ENCODE results near the gene ZNRD2. TPM values are rescaled to one million over a fixed set of nuclear protein-coding genes. Genes with fewer than 3 reads are reported as not detected.

ZNRD2 gene
- polyA plus RNA-seq, 1 donor, result 32.3 TPM

DNA sequence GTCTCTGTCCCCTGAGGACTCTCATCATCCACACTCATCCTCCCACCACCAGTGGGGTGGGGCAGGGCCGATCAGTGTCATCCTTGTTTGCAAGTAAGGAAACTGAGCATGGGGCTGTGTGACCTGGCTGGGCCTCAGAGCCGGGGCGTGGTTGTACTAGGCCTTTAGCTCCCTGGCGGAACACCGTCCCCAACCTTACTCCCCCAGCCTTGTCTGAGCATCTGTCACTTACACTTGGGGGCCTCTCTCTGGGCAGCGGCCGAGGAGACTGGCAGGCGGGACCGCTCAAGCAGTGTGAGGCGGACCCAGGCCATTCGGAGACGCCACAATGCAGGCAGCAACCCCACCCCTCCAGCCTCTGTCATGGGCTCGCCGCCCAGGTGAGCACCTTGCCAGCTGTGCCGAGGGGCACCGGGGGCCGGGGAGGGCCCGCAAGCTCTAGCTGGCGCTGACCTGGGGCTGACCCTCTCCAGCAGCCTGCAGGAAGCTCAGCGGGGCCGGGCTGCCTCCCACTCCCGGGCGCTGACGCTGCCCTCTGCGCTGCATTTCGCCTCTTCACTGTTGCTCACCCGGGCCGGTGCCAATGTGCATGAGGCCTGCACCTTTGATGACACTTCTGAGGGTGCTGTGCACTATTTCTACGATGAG, 49.1 kb downstream of the ZNRD2 start:
- H3K4me3 ChIP-seq (ENCODE audit: low read length), result no peak overlapping the region
- peaks cover 69% of the 10 kb centered on the region for H3K36me3 ChIP-seq (ENCODE audit: control insufficient read depth, insufficient read depth, low read length)
- H3K4me1 ChIP-seq (ENCODE audit: control insufficient read depth, insufficient read depth, low read length), result peaks cover 10% of the 10 kb centered on the region
- no peaks in the 10 kb centered on the region for H3K9me3 ChIP-seq (ENCODE audit: control insufficient read depth, low read depth, low read length)
- DNase-seq, result no peak
- no peak overlapping the region for H3K27ac ChIP-seq (ENCODE audit: low read length)
- WGBS (ENCODE audit: insufficient coverage, low lambda C conversion rate), result no CpG with 5 or more reads among the region's 29 CpGs
- H3K27me3 ChIP-seq (ENCODE audit: control insufficient read depth, insufficient read depth, low read length), result no peaks in the 10 kb centered on the region

DNA sequence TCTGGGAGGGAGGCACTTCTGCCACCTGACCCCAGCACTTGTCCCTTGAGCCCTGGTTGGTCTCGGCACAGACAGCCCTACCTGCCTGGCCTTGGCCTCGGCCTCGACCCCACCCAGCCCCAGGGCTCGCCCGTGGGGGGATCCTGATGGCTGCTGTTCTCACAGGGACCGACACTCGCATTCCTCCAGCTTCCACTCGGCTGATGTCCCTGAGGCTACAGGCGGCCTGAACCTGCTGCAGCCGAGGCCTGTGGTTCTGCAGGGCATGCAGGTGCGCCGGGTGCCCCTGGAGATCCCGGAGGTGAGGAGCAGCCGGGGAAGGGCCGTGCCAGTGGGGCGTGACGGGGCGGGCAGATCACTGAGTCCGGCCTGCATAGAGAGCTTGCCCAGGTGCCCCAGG, 50.4 kb downstream of the ZNRD2 start:
- H3K27me3 ChIP-seq (ENCODE audit: control insufficient read depth, insufficient read depth, low read length), result no peaks in the 10 kb centered on the region
- no peak for DNase-seq
- H3K27ac ChIP-seq (ENCODE audit: low read length), result no peak overlapping the region
- H3K36me3 ChIP-seq (ENCODE audit: control insufficient read depth, insufficient read depth, low read length), result peaks cover 82% of the 10 kb centered on the region
- no peak overlapping the region for H3K4me3 ChIP-seq (ENCODE audit: low read length)
- no CpG with 5 or more reads among the region's 19 CpGs for WGBS (ENCODE audit: insufficient coverage, low lambda C conversion rate)
- no peaks in the 10 kb centered on the region for H3K9me3 ChIP-seq (ENCODE audit: control insufficient read depth, low read depth, low read length)
- peaks cover 10% of the 10 kb centered on the region for H3K4me1 ChIP-seq (ENCODE audit: control insufficient read depth, insufficient read depth, low read length)

DNA sequence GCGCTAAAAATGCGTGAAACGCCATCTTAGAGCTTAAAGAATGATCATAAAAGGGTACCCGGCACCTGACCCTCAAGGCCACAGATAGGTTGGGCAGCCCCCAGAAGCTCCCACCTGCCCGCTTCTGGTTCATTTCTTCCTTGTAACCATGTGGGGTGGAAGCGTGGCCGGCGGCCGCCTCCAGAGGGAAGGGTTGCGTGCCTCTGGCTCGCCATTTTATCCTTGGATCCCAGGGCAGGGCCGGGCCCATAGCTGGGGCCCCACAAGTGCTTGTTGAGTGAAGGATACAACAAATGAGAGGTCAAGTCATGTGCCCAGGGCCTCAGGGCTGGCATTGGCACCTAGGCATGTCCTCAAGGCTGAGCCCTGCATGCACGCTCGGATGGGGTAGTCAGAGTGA, 51.2 kb downstream of the ZNRD2 start:
- no peaks in the 10 kb centered on the region for H3K27me3 ChIP-seq (ENCODE audit: control insufficient read depth, insufficient read depth, low read length)
- no CpG with 5 or more reads among the region's 14 CpGs for WGBS (ENCODE audit: insufficient coverage, low lambda C conversion rate)

More for the DNA sequence above, 51.2 kb downstream of the ZNRD2 start:
- H3K4me3 ChIP-seq (ENCODE audit: low read length), result no peak overlapping the region
- H3K4me1 ChIP-seq (ENCODE audit: control insufficient read depth, insufficient read depth, low read length), result peaks cover 10% of the 10 kb centered on the region
- no peaks in the 10 kb centered on the region for H3K9me3 ChIP-seq (ENCODE audit: control insufficient read depth, low read depth, low read length)
- no peak for DNase-seq
- no peak overlapping the region for H3K27ac ChIP-seq (ENCODE audit: low read length)
- peaks cover 88% of the 10 kb centered on the region for H3K36me3 ChIP-seq (ENCODE audit: control insufficient read depth, insufficient read depth, low read length)

Other genes starting within 250 kb of the ZNRD2 start
- gene DPF2, start 236.6 kb upstream of the ZNRD2 start, polyA plus RNA-seq, result 48.9 TPM
- 2.1 TPM for gene TIGD3, start 215.7 kb upstream of the ZNRD2 start, polyA plus RNA-seq
- gene SLC25A45, start 187.8 kb upstream of the ZNRD2 start, polyA plus RNA-seq, result 41.2 TPM
- gene FRMD8, start 183.8 kb upstream of the ZNRD2 start, polyA plus RNA-seq, result 23.5 TPM
- gene NEAT1, start 147.7 kb upstream of the ZNRD2 start, polyA plus RNA-seq, result 1,329 TPM
- 368 TPM for gene MALAT1, start 71.4 kb upstream of the ZNRD2 start, polyA plus RNA-seq
- gene SCYL1, start 45.4 kb upstream of the ZNRD2 start, polyA plus RNA-seq, result 50.7 TPM
- 105 TPM for gene LTBP3, start 12.1 kb upstream of the ZNRD2 start, polyA plus RNA-seq
- 25.9 TPM for gene FAM89B, start 2.1 kb downstream of the ZNRD2 start, polyA plus RNA-seq
- gene EHBP1L1, start 5.6 kb downstream of the ZNRD2 start, polyA plus RNA-seq, result 77.9 TPM
- gene KCNK7, start 25.3 kb downstream of the ZNRD2 start, polyA plus RNA-seq, result 0.49 TPM
- gene MAP3K11, start 43.7 kb downstream of the ZNRD2 start, polyA plus RNA-seq, result 69.1 TPM
- gene PCNX3, start 45.3 kb downstream of the ZNRD2 start, polyA plus RNA-seq, result 29.1 TPM
- 26.4 TPM for gene SIPA1, start 67.6 kb downstream of the ZNRD2 start, polyA plus RNA-seq
- gene RELA, start 92.4 kb downstream of the ZNRD2 start, polyA plus RNA-seq, result 53.8 TPM
- gene KAT5, start 141.8 kb downstream of the ZNRD2 start, polyA plus RNA-seq, result 57.8 TPM
- 38.9 TPM for gene RNASEH2C, start 150.3 kb downstream of the ZNRD2 start, polyA plus RNA-seq
- gene AP5B1, start 210.5 kb downstream of the ZNRD2 start, polyA plus RNA-seq, result 15.2 TPM
- 32.6 TPM for gene OVOL1, start 216.6 kb downstream of the ZNRD2 start, polyA plus RNA-seq

Measured in large intestine (tissue), 3 donors.